HepG2 (cell line): ENCODE data around the gene CASS4. TPM values are rescaled to one million over a fixed set of nuclear protein-coding genes. Genes with fewer than 3 reads are reported as not detected.

ENCODE experiments used
- DNMT1 ChIP-seq: sonication (generic); formaldehyde crosslinking; IDR thresholded peaks from 2 replicates; pipeline ENCODE4 v1.5.1; 2020; ENCODE audit warnings: mild to moderate bottlenecking, missing genetic modification reagents
- HOXA9 ChIP-seq: sonication (generic); formaldehyde crosslinking; IDR thresholded peaks from 2 replicates; pipeline ENCODE4 v1.8.1; 2022; ENCODE audit warnings: missing genetic modification reagents, mild to moderate bottlenecking, moderate library complexity, borderline replicate concordance
- KDM3A ChIP-seq: IDR thresholded peaks from 2 replicates; pipeline ENCODE4 v1.6.1; 2018; ENCODE audit warnings: low read depth, missing compliant biosample characterization
- KDM4B ChIP-seq: sonication (generic); formaldehyde crosslinking; IDR thresholded peaks from 2 replicates; pipeline ENCODE4 v1.4.0; 2020; ENCODE audit warnings: missing genetic modification reagents
- KLF13 ChIP-seq: sonication (generic); formaldehyde crosslinking; IDR thresholded peaks from 2 replicates; pipeline ENCODE4 v1.4.0; 2020; ENCODE audit warnings: mild to moderate bottlenecking, missing genetic modification reagents
- MAFF ChIP-seq: IDR thresholded peaks from 2 replicates; pipeline ENCODE4 v1.6.1; 2011; ENCODE audit warnings: low read depth, low read length, improper control_type of control experiment
- MZF1 ChIP-seq: sonication (generic); formaldehyde crosslinking; IDR thresholded peaks from 2 replicates; pipeline ENCODE4 v1.8.1; 2023; ENCODE audit warnings: mild to moderate bottlenecking, missing genetic modification reagents, borderline replicate concordance
- NFKB2 ChIP-seq: sonication (generic); formaldehyde crosslinking; IDR thresholded peaks from 2 replicates; pipeline ENCODE4 v1.4.0; 2020; ENCODE audit warnings: missing genetic modification reagents, borderline replicate concordance
- RNF2 ChIP-seq: fragments of 450-650 bp; conservative IDR thresholded peaks from 2 replicates; pipeline ENCODE4 v1.6.1; 2016; ENCODE audit warnings: low read depth
- SMARCC2 ChIP-seq: fragments of 450-650 bp; IDR thresholded peaks from 2 replicates; pipeline ENCODE4 v1.6.1; 2017; ENCODE audit warnings: antibody characterized with exemption, mild to moderate bottlenecking
- YEATS4 ChIP-seq: sonication (generic); formaldehyde crosslinking; IDR thresholded peaks from 2 replicates; pipeline ENCODE4 v1.4.0; 2020; ENCODE audit warnings: missing genetic modification reagents, borderline replicate concordance
- ZBTB1 ChIP-seq: sonication (generic); formaldehyde crosslinking; IDR thresholded peaks from 2 replicates; pipeline ENCODE4 v1.4.0; 2020; ENCODE audit warnings: missing genetic modification reagents, borderline replicate concordance
- ZFP36L2 ChIP-seq: sonication (generic); formaldehyde crosslinking; IDR thresholded peaks from 2 replicates; pipeline ENCODE4 v1.4.0; 2020; ENCODE audit warnings: missing genetic modification reagents
- ZNF121 ChIP-seq: sonication (generic); formaldehyde crosslinking; IDR thresholded peaks from 2 replicates; pipeline ENCODE4 v1.5.0; 2020; ENCODE audit warnings: mild to moderate bottlenecking, missing genetic modification reagents
- ZNF235 ChIP-seq: sonication (generic); formaldehyde crosslinking; IDR thresholded peaks from 2 replicates; pipeline ENCODE4 v1.8.1; 2023; ENCODE audit warnings: mild to moderate bottlenecking, missing genetic modification reagents, borderline replicate concordance
- ZNF383 ChIP-seq: sonication (generic); formaldehyde crosslinking; IDR thresholded peaks from 2 replicates; pipeline ENCODE4 v1.4.0; 2020; ENCODE audit warnings: missing genetic modification reagents, mild to moderate bottlenecking, borderline replicate concordance
- ZNF543 ChIP-seq: sonication (generic); formaldehyde crosslinking; IDR thresholded peaks from 2 replicates; pipeline ENCODE4 v1.4.0; 2020; ENCODE audit warnings: mild to moderate bottlenecking, missing genetic modification reagents
- ZNF576 ChIP-seq: sonication (generic); formaldehyde crosslinking; IDR thresholded peaks from 2 replicates; pipeline ENCODE4 v1.4.0; 2020; ENCODE audit warnings: mild to moderate bottlenecking, missing genetic modification reagents
- ZSCAN20 ChIP-seq: sonication (generic); formaldehyde crosslinking; IDR thresholded peaks from 2 replicates; pipeline ENCODE4 v1.4.0; 2020; ENCODE audit warnings: missing genetic modification reagents, mild to moderate bottlenecking, borderline replicate concordance
- polyA plus RNA-seq, 8 experiments: library from polyadenylated mRNA; depleted of rRNA in 3 of 8; stranded (reverse) in 7 of 8; unstranded in 1 of 8; fragments of >200 nt; fragmentation: Illumina TruSeq in 4 of 8; extraction: Trizol in 4 of 8; gene quantifications; 2 replicates each; pipeline versions ENCODE4 v1.2.1 to v1.2.3, GENCODE V29; 2011 to 2016; ENCODE audit warnings: low read depth in 4 of 8, missing spikeins in 1 of 8, mixed read lengths in 1 of 8; ENCODE audit not compliant: insufficient read depth in 1 of 8
- total RNA-seq, 5 experiments: library from RNA; depleted of rRNA; stranded (reverse); fragments of >200 nt; fragmentation: Illumina TruSeq; extraction: Trizol; gene quantifications; 2 replicates each; pipeline ENCODE4 v1.2.3, GENCODE V29; 2016; ENCODE audit warnings: low read depth in 1 of 5
- TF ChIP-seq, protein P1 (sequence below): sonication (generic); formaldehyde crosslinking; IDR thresholded peaks from 2 replicates; pipeline ENCODE4 v1.5.0; 2020; ENCODE audit warnings: missing genetic modification reagents
- TF ChIP-seq, protein P2 (sequence below): sonication (generic); formaldehyde crosslinking; IDR thresholded peaks from 2 replicates; pipeline ENCODE4 v1.4.0; 2020; ENCODE audit warnings: missing genetic modification reagents
- TF ChIP-seq, protein P3 (sequence below): sonication (generic); formaldehyde crosslinking; IDR thresholded peaks from 2 replicates; pipeline ENCODE4 v1.5.1; 2020; ENCODE audit warnings: missing genetic modification reagents, mild to moderate bottlenecking, borderline replicate concordance
- TF ChIP-seq, protein P4 (sequence below): sonication (generic); formaldehyde crosslinking; IDR thresholded peaks from 2 replicates; pipeline ENCODE4 v1.8.0; 2022; ENCODE audit warnings: missing genetic modification reagents, mild to moderate bottlenecking, moderate library complexity, borderline replicate concordance

Gene CASS4
- total and polyA plus RNA-seq, 2 of the 13 experiments (the other 11 are each of a cell fraction or from before 2014, with no cell fraction given) = 0.17 to 0.49 TPM

GRCh38 chr20:56468316-56469076 is 56.4 kb downstream of the CASS4 start, which contains the start of gene RTF2 (continued):
- TF ChIP-seq NFKB2 (CRISPR knock-in tag) (peak; percentile 98), KDM3A (CRISPR knock-in tag) (peak; percentile 98), MZF1 (CRISPR knock-in tag) (no peak), KLF13 (CRISPR knock-in tag) (peak; percentile 86; the same call in 1 of the 2 replicates), ZNF383 (CRISPR knock-in tag) (no peak), ZNF121 (CRISPR knock-in tag) (no peak), HOXA9 (CRISPR knock-in tag) (peak; percentile 86; the same call in 1 of the 2 replicates), ZFP36L2 (CRISPR knock-in tag) (no peak), KDM4B (CRISPR knock-in tag) (peak; percentile 85; the same call in 1 of the 2 replicates), ZNF235 (CRISPR knock-in tag) (no peak; the same call in 1 of the 2 replicates), DNMT1 (CRISPR knock-in tag) (peak; percentile 100), SMARCC2 (no peak), YEATS4 (peak; percentile 96), ZBTB1 (CRISPR knock-in tag) (no peak), ZNF543 (CRISPR knock-in tag) (no peak), RNF2 (peak; percentile 74), ZNF576 (CRISPR knock-in tag) (no peak; the same call in 1 of the 2 replicates), ZSCAN20 (no peak), MAFF (no peak)
- TF ChIP-seq, protein P1, sequence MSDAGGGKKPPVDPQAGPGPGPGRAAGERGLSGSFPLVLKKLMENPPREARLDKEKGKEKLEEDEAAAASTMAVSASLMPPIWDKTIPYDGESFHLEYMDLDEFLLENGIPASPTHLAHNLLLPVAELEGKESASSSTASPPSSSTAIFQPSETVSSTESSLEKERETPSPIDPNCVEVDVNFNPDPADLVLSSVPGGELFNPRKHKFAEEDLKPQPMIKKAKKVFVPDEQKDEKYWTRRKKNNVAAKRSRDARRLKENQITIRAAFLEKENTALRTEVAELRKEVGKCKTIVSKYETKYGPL (CRISPR knock-in tag) = no peak
- TF ChIP-seq, protein P2, sequence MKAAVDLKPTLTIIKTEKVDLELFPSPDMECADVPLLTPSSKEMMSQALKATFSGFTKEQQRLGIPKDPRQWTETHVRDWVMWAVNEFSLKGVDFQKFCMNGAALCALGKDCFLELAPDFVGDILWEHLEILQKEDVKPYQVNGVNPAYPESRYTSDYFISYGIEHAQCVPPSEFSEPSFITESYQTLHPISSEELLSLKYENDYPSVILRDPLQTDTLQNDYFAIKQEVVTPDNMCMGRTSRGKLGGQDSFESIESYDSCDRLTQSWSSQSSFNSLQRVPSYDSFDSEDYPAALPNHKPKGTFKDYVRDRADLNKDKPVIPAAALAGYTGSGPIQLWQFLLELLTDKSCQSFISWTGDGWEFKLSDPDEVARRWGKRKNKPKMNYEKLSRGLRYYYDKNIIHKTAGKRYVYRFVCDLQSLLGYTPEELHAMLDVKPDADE = no peak
- TF ChIP-seq, protein P3, sequence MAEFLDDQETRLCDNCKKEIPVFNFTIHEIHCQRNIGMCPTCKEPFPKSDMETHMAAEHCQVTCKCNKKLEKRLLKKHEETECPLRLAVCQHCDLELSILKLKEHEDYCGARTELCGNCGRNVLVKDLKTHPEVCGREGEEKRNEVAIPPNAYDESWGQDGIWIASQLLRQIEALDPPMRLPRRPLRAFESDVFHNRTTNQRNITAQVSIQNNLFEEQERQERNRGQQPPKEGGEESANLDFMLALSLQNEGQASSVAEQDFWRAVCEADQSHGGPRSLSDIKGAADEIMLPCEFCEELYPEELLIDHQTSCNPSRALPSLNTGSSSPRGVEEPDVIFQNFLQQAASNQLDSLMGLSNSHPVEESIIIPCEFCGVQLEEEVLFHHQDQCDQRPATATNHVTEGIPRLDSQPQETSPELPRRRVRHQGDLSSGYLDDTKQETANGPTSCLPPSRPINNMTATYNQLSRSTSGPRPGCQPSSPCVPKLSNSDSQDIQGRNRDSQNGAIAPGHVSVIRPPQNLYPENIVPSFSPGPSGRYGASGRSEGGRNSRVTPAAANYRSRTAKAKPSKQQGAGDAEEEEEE (CRISPR knock-in tag) = no peak; the same call in 1 of the 2 replicates
- TF ChIP-seq, protein P4, sequence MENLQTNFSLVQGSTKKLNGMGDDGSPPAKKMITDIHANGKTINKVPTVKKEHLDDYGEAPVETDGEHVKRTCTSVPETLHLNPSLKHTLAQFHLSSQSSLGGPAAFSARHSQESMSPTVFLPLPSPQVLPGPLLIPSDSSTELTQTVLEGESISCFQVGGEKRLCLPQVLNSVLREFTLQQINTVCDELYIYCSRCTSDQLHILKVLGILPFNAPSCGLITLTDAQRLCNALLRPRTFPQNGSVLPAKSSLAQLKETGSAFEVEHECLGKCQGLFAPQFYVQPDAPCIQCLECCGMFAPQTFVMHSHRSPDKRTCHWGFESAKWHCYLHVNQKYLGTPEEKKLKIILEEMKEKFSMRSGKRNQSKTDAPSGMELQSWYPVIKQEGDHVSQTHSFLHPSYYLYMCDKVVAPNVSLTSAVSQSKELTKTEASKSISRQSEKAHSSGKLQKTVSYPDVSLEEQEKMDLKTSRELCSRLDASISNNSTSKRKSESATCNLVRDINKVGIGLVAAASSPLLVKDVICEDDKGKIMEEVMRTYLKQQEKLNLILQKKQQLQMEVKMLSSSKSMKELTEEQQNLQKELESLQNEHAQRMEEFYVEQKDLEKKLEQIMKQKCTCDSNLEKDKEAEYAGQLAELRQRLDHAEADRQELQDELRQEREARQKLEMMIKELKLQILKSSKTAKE (CRISPR knock-in tag) = peak; percentile 82
